SW480 (cell line): ENCODE results near the gene MTRF1L.
"Not testable (repeated sequence)": the region's sequence is repeated elsewhere in the genome, so short reads cannot be mapped to it uniquely, and the experiment has no call there.

Experiments
- DNase-seq: peaks from one replicate; pipeline ENCODE4 v3.0.0-alpha.2; 2016; ENCODE audit warnings: low spot score

Gene MTRF1L

GRCh38 chr6:153001767-153002612 lies 519 bp downstream of the MTRF1L start:
- no peak for DNase-seq

GRCh38 chr6:153000790-153001189 lies 1.7 kb downstream of the MTRF1L start:
- not testable (repeated sequence) for DNase-seq

- DNase-seq = no peak
These were observed 2.3 kb downstream of the MTRF1L start for GRCh38 chr6:153000243-153000642.

GRCh38 chr6:152999538-152999937 lies 3.0 kb downstream of the MTRF1L start:
- DNase-seq = not testable (repeated sequence)

GRCh38 chr6:152993847-152994246 lies 8.7 kb downstream of the MTRF1L start:
- DNase-seq = no peak

- no peak for DNase-seq
These were observed 9.1 kb downstream of the MTRF1L start for GRCh38 chr6:152993431-152993830.

- no peak for DNase-seq
These were observed 15.5 kb downstream of the MTRF1L start for GRCh38 chr6:152986978-152987377.

GRCh38 chr6:152985300-152985699 lies 17.2 kb downstream of the MTRF1L start:
- DNase-seq = not testable (repeated sequence)

GRCh38 chr6:152984513-152984872 lies 18.0 kb downstream of the MTRF1L start:
- DNase-seq = no peak

- peak; percentile 71 for DNase-seq
These were observed 18.6 kb downstream of the MTRF1L start for GRCh38 chr6:152983637-152984512.

GRCh38 chr6:152982904-152983636 lies 19.4 kb downstream of the MTRF1L start, which contains the start of gene FBXO5:
FBXO5 (minus strand) TSS chr6:152983041; CDS start chr6:152982959, 82 bp downstream.
- DNase-seq = peak; percentile 92

GRCh38 chr6:152981989-152982903 lies 20.3 kb downstream of the MTRF1L start:
- DNase-seq = no peak

GRCh38 chr6:152981219-152981618 lies 21.3 kb downstream of the MTRF1L start:
- DNase-seq = no peak

GRCh38 chr6:152980656-152981055 lies 21.9 kb downstream of the MTRF1L start:
- no peak for DNase-seq

GRCh38 chr6:152979116-152979515 lies 23.4 kb downstream of the MTRF1L start:
- no peak for DNase-seq

GRCh38 chr6:152978058-152978457 lies 24.5 kb downstream of the MTRF1L start:
- DNase-seq = no peak

- DNase-seq = no peak
These were observed 25.0 kb downstream of the MTRF1L start for GRCh38 chr6:152977556-152977955.

- no peak for DNase-seq
These were observed 25.8 kb downstream of the MTRF1L start for GRCh38 chr6:152976749-152977148.

GRCh38 chr6:152975204-152975915 lies 27.1 kb downstream of the MTRF1L start:
- no peak for DNase-seq

- no peak for DNase-seq
These were observed 28.6 kb downstream of the MTRF1L start for GRCh38 chr6:152973916-152974315.
